Panc1 (cell line): ENCODE results near the gene ALDH1A1. TPM values are rescaled to one million over a fixed set of nuclear protein-coding genes. Genes with fewer than 3 reads are reported as not detected.

Experiments
- ATAC-seq: fragments of 200-7000 bp; cut with Tn5 transposase; 2 replicates; pipeline ENCODE4 v1.9.1; 2020; ENCODE audit warnings: mild to moderate bottlenecking, moderate library complexity
- BruUV-seq: library from RNA; stranded (reverse); fragments of 400-500 nt; replicated peaks from 2 replicates; lab custom pipeline; 2021; lab: Mats Ljungman, UMichigan
- CTCF ChIA-PET: fragments of 300-600 bp; sonication (Branson Sonifier 250); formaldehyde crosslinking; loops from one replicate; lab custom pipeline; 2022; ENCODE audit warnings: antibody characterized with exemption; lab: Charles Lee
- POLR2A ChIA-PET: fragments of 300-600 bp; sonication (Branson Sonifier 250); formaldehyde crosslinking; loops from one replicate; lab custom pipeline; 2022; ENCODE audit warnings: antibody characterized with exemption; lab: Charles Lee
- DNase-seq: peaks from one replicate; pipeline ENCODE4 v3.0.0-alpha.2; 2010; ENCODE audit warnings: low read depth, low spot score
- H3K27ac ChIP-seq: 2 replicates; pipeline ENCODE4 v1.5.1; 2011; ENCODE audit warnings: mild to moderate bottlenecking, low read length, inconsistent platforms
- H3K27me3 ChIP-seq: fragments of 200-500 bp; sonication (Bioruptor generic); 2 replicates; pipeline ENCODE4 v1.6.0; 2014; ENCODE audit warnings: low read length, inconsistent platforms; ENCODE audit not compliant: control insufficient read depth, insufficient read depth
- H3K36me3 ChIP-seq: fragments of 200-500 bp; sonication (Bioruptor generic); 2 replicates; pipeline ENCODE4 v1.5.1; 2014; ENCODE audit warnings: inconsistent platforms, mild to moderate bottlenecking, low read length, moderate library complexity; ENCODE audit not compliant: control insufficient read depth, insufficient read depth
- H3K4me1 ChIP-seq: 2 replicates; pipeline ENCODE4 v1.5.1; 2011; ENCODE audit warnings: inconsistent platforms, mild to moderate bottlenecking, low read length, moderate library complexity; ENCODE audit not compliant: control insufficient read depth, insufficient read depth
- H3K4me3 ChIP-seq, 2 experiments: 2 replicates each; pipeline ENCODE4 v1.5.1; 2011 to 2012; ENCODE audit warnings: low read depth in 2 of 2, low read length in 2 of 2, mild to moderate bottlenecking in 2 of 2, inconsistent platforms in 1 of 2, moderate library complexity in 1 of 2
- H3K9me3 ChIP-seq: fragments of 200-500 bp; sonication (Bioruptor generic); 2 replicates; pipeline ENCODE4 v1.5.1; 2014; ENCODE audit warnings: low read depth, mild to moderate bottlenecking, inconsistent platforms, low read length, moderate library complexity; ENCODE audit not compliant: control insufficient read depth, insufficient read depth
- CTCF ChIP-seq: fragments of 450-650 bp; IDR thresholded peaks from 2 replicates; pipeline ENCODE4 v1.5.1; 2017; ENCODE audit warnings: mild to moderate bottlenecking
- POLR2AphosphoS5 ChIP-seq: IDR thresholded peaks from 2 replicates; pipeline ENCODE4 v1.6.1; 2012; ENCODE audit warnings: mild to moderate bottlenecking, low read depth, low read length, moderate library complexity
- REST ChIP-seq, 2 experiments: IDR thresholded peaks; 2 replicates each; pipeline ENCODE4 v1.6.1; 2011 to 2012; ENCODE audit warnings: low read depth in 2 of 2, control low read depth in 1 of 2, low read length in 1 of 2, mild to moderate bottlenecking in 1 of 2, moderate library complexity in 1 of 2; ENCODE audit not compliant: insufficient read depth in 1 of 2
- SIN3A ChIP-seq: IDR thresholded peaks from 2 replicates; pipeline ENCODE4 v1.6.1; 2012; ENCODE audit warnings: low read depth, mild to moderate bottlenecking, low read length, moderate library complexity, borderline replicate concordance; ENCODE audit not compliant: insufficient read depth
- TCF7L2 ChIP-seq: IDR thresholded peaks from 2 replicates; pipeline ENCODE4 v1.6.1; 2011; ENCODE audit warnings: mild to moderate bottlenecking, low read depth, low read length, inconsistent platforms
- in situ Hi-C: cut with HindIII; loops from 2 replicates; pipeline ENCODE4 v1.10.0; 2016; ENCODE audit warnings: low sequenced_read_pairs, low pct_unique_long_range_greater_than_20kb
- intact Hi-C: fragments of 100-400 bp; cut with micrococcal nuclease; formaldehyde crosslinking; loops from one replicate; pipeline ENCODE4 v1.10.0; 2022; ENCODE audit not compliant: unreplicated experiment
- total RNA-seq: library from RNA; stranded (reverse); gene quantifications from one replicate; pipeline ENCODE4 v1.2.1, GENCODE V29; 2021; ENCODE audit not compliant: unreplicated experiment

Gene ALDH1A1
- total RNA-seq, 1 experiment from 2014 or later, result 0.54 TPM

- DNase-seq, result no peak
- in situ Hi-C loops (no loop called here), intact Hi-C loops (loop anchor here (5.0 kb wide), 1 partner anchor 164 kb away; no protein-coding TSS in a partner anchor)
- BruUV-seq, result no TSS peak
- TF ChIP-seq CTCF, result no peak
- no peak for TF ChIP-seq REST (IDR thresholded peaks at IDR 0.05; ENCODE audit: insufficient read depth in 1 of 2, low read depth in 2 of 2, low read length in 1 of 2)
- no peak for TF ChIP-seq SIN3A
- no peak for TF ChIP-seq TCF7L2
- TF ChIP-seq POLR2AphosphoS5, result no peak
- Histone ChIP-seq H3K4me1 (no peaks in the 10 kb centered on the region), H3K27ac (no peak overlapping the region), H3K4me3 (no peak overlapping the region), H3K27me3 (no peaks in the 10 kb centered on the region), H3K9me3 (no peaks in the 10 kb centered on the region), H3K36me3 (no peaks in the 10 kb centered on the region)
- ChIA-PET POLR2A (no interaction called here), CTCF (interaction anchor here (0.6 to 1.7 kb wide), 2 partner anchors 164 to 565 kb away, joined by 3 to 7 read pairs; no protein-coding TSS in a partner anchor)
- ATAC-seq, result no peak
These were observed 94.6 kb downstream of the ALDH1A1 start for GRCh38 chr9:72858089-72858912.

- ChIA-PET CTCF (interaction anchor here (0.7 to 1.7 kb wide), 2 partner anchors 165 to 224 kb away, joined by 3 to 7 read pairs; no protein-coding TSS in a partner anchor), POLR2A (no interaction called here)
- Histone ChIP-seq H3K27me3 (no peaks in the 10 kb centered on the region), H3K9me3 (no peaks in the 10 kb centered on the region), H3K4me1 (no peaks in the 10 kb centered on the region), H3K36me3 (no peaks in the 10 kb centered on the region), H3K4me3 (no peak overlapping the region), H3K27ac (no peak overlapping the region)
- DNase-seq (no peak), ATAC-seq (no peak)
- BruUV-seq, result no TSS peak
- TF ChIP-seq TCF7L2 (no peak), REST (IDR thresholded peaks at IDR 0.05; ENCODE audit: insufficient read depth in 1 of 2, low read depth in 2 of 2, low read length in 1 of 2) (no peak), CTCF (no peak), SIN3A (no peak), POLR2AphosphoS5 (no peak)
- in situ Hi-C loops (no loop called here), intact Hi-C loops (loop anchor here (5.0 kb wide), 1 partner anchor 165 kb away; no protein-coding TSS in a partner anchor)
These were observed 95.2 kb downstream of the ALDH1A1 start for GRCh38 chr9:72857624-72857996.
